Keratinocyte (primary cell): ENCODE measurements around the gene TSC22D3. TPM values are rescaled to one million over a fixed set of nuclear protein-coding genes. Genes with fewer than 3 reads are reported as not detected.

ENCODE experiments used
- DNase-seq: peaks from one replicate; pipeline ENCODE4 v3.0.0-alpha.2; 2011; ENCODE audit warnings: low read depth, missing footprints, low spot score
- FAIRE-seq: peaks from 2 replicates; lab custom pipeline; 2011; peaks lifted over from hg19 to GRCh38; lab: Jason Lieb, UNC
- H2AFZ ChIP-seq: 2 replicates; pipeline ENCODE4 v1.6.0; 2012; ENCODE audit warnings: low read length, control low read depth, inconsistent platforms; ENCODE audit not compliant: control insufficient read depth
- H3K27ac ChIP-seq: 2 replicates; pipeline ENCODE4 v1.5.1; 2011; ENCODE audit warnings: low read length; ENCODE audit not compliant: control insufficient read depth, insufficient read depth
- H3K27me3 ChIP-seq: 3 replicates; pipeline ENCODE4 v1.6.0; 2011; ENCODE audit warnings: low read length; ENCODE audit not compliant: control insufficient read depth, insufficient read depth; ENCODE audit errors: extremely low read depth
- H3K36me3 ChIP-seq, 2 experiments: 2 replicates in 1 of 2; 3 replicates in 1 of 2; pipeline ENCODE4 v1.5.1; 2011; ENCODE audit warnings: low read length in 2 of 2, mild to moderate bottlenecking in 1 of 2; ENCODE audit not compliant: control insufficient read depth in 2 of 2, insufficient read depth in 2 of 2; ENCODE audit errors: extremely low read depth in 1 of 2
- H3K4me1 ChIP-seq: 3 replicates; pipeline ENCODE4 v1.5.1; 2011; ENCODE audit warnings: low read length; ENCODE audit not compliant: control insufficient read depth, insufficient read depth; ENCODE audit errors: extremely low read depth
- H3K4me2 ChIP-seq: 3 replicates; pipeline ENCODE4 v1.6.0; 2011; ENCODE audit warnings: low read depth, low read length; ENCODE audit not compliant: control insufficient read depth, insufficient read depth; ENCODE audit errors: extremely low read depth
- H3K4me3 ChIP-seq, 3 experiments: fragments of 200-600 bp in 1 of 3; sonication (generic) in 1 of 3; 2 replicates in 2 of 3; 3 replicates in 1 of 3; pipeline ENCODE4 v1.5.1; 2011 to 2016; ENCODE audit warnings: low read length in 3 of 3, mild to moderate bottlenecking in 3 of 3, control low read depth in 2 of 3, inconsistent platforms in 1 of 3, low read depth in 1 of 3, mixed read lengths in 1 of 3, mixed run types in 1 of 3, moderate library complexity in 1 of 3; ENCODE audit not compliant: control insufficient read depth in 2 of 3, insufficient read depth in 2 of 3; ENCODE audit errors: extremely low read depth in 1 of 3
- H3K79me2 ChIP-seq: 2 replicates; pipeline ENCODE4 v1.6.0; 2012; ENCODE audit warnings: low read length; ENCODE audit not compliant: control insufficient read depth, insufficient read depth
- H3K9ac ChIP-seq: 3 replicates; pipeline ENCODE4 v1.6.0; 2011; ENCODE audit warnings: low read length; ENCODE audit not compliant: control insufficient read depth, insufficient read depth; ENCODE audit errors: extremely low read depth
- H3K9me1 ChIP-seq: 3 replicates; pipeline ENCODE4 v1.6.0; 2011; ENCODE audit warnings: low read length; ENCODE audit not compliant: control insufficient read depth, insufficient read depth; ENCODE audit errors: extremely low read depth
- H3K9me3 ChIP-seq: 2 replicates; pipeline ENCODE4 v1.5.1; 2012; ENCODE audit warnings: low read depth, low read length; ENCODE audit not compliant: control insufficient read depth
- H4K20me1 ChIP-seq: 3 replicates; pipeline ENCODE4 v1.6.0; 2011; ENCODE audit warnings: low read length; ENCODE audit not compliant: control insufficient read depth, insufficient read depth; ENCODE audit errors: extremely low read depth
- CTCF ChIP-seq, 3 experiments: IDR thresholded peaks in 1 of 3; conservative IDR thresholded peaks in 1 of 3; optimal IDR thresholded peaks in 1 of 3; 2 replicates in 2 of 3; 3 replicates in 1 of 3; pipeline versions ENCODE3 to v1.5.1; 2011; ENCODE audit warnings: low read length in 3 of 3, mild to moderate bottlenecking in 3 of 3, moderate library complexity in 2 of 3, control low read depth in 1 of 3, inconsistent platforms in 1 of 3; ENCODE audit not compliant: insufficient read depth in 2 of 3; ENCODE audit errors: extremely low read depth in 1 of 3
- EZH2 ChIP-seq: IDR thresholded peaks from one replicate; pipeline ENCODE4 v1.6.1; 2012; ENCODE audit warnings: inconsistent platforms, mild to moderate bottlenecking, low read length, moderate library complexity
- dilution Hi-C: fragments of 300-500 bp; cut with MboI; formaldehyde crosslinking; loops from one replicate; pipeline ENCODE4 v1.7.0; 2020; ENCODE audit warnings: low sequenced_read_pairs; ENCODE audit not compliant: extremely low pct_ligation_motif_present
- polyA plus RNA-seq, 5 experiments: library from polyadenylated mRNA; depleted of rRNA in 3 of 5; stranded (reverse) in 3 of 5; stranded (forward) in 1 of 5; unstranded in 1 of 5; fragments of >200 nt; gene quantifications; 1 replicate in 1 of 5; 2 replicates in 3 of 5; 3 replicates in 1 of 5; pipeline versions ENCODE4 v1.2.1 to v1.2.3, GENCODE V29; 2011 to 2012; ENCODE audit warnings: missing spikeins in 2 of 5, low read depth in 1 of 5, low replicate concordance in 1 of 5

TSC22D3 gene
- polyA plus RNA-seq, 1 donor (not counting 4 experiments of a cell fraction or from before 2014, with no cell fraction given) = 48.5 TPM

DNA sequence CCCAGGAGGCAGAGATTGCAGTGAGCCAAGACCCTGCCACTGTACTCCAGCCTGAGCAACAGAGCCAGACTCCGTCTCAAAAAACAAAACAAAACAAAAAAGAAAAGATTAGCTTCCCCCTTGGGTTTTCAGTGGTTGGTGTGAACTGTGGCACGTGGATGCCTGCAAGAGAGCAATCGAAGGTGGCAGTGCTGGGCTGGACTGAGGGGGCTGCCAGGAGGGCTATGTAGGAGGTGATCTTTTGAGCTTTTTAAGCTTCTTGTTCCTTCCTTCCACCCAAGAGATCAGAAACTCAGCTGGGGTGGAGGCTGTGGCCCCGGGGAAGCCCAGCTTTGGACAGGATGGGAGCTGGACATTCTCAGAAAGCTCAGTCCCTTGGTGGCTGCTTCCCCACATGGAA lies 97.7 kb downstream of the TSC22D3 start:
- dilution Hi-C loops = no loop called here
- H3K9ac ChIP-seq = peak overlapping the region; percentile 91
- no peak overlapping the region for H3K4me2 ChIP-seq

DNA sequence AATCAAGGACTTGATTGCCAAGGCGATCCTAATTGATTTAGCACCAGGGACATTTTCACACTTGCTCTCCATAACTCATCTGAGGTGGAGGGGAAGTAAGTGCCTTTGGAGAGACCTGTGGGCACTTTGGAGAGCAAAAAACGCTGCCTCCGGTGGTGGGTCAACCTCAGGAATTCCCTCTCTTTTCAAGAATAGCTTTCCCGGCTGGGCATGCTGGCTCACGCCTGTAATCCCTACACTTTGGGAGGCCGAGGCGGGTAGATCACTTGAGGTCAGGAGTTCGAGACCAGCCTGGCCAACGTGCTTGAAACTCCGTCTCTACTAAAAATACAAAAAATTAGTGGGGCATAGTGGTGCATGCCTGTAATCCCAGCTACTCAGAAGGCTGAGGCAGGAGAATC lies 98.1 kb downstream of the TSC22D3 start:
- no peak overlapping the region for H2AFZ ChIP-seq
- H3K27me3 ChIP-seq = no peaks in the 10 kb centered on the region
- H3K4me2 ChIP-seq = peak overlapping the region; percentile 45
- peaks cover 38% of the 10 kb centered on the region for H3K4me1 ChIP-seq
- H3K79me2 ChIP-seq = no peaks in the 10 kb centered on the region
- H3K36me3 ChIP-seq = no peaks in the 10 kb centered on the region
- peak overlapping the region; percentile 91 for H3K9ac ChIP-seq
- H4K20me1 ChIP-seq = no peaks in the 10 kb centered on the region
- no peaks in the 10 kb centered on the region for H3K9me1 ChIP-seq
- peak overlapping the region; percentile 88 for H3K27ac ChIP-seq
- FAIRE-seq (peak; percentile 53), DNase-seq (no peak)
- H3K4me3 ChIP-seq = peak overlapping the region in 1 of 3 experiments; percentile 22
- TF ChIP-seq CTCF (optimal IDR thresholded peaks at IDR 0.05 in 1 of 3, IDR thresholded peaks at IDR 0.05 in 1 of 3, conservative IDR thresholded peaks at IDR 0.05 in 1 of 3; ENCODE audit: extremely low read depth in 1 of 3, insufficient read depth in 2 of 3, low read length in 3 of 3) = no peak
- no peak for TF ChIP-seq EZH2
- H3K9me3 ChIP-seq = no peaks in the 10 kb centered on the region
- dilution Hi-C loops = no loop called here

More for the DNA sequence above, 97.7 kb downstream of the TSC22D3 start:
- no peaks in the 10 kb centered on the region for H3K9me1 ChIP-seq
- TF ChIP-seq CTCF (optimal IDR thresholded peaks at IDR 0.05 in 1 of 3, IDR thresholded peaks at IDR 0.05 in 1 of 3, conservative IDR thresholded peaks at IDR 0.05 in 1 of 3; ENCODE audit: extremely low read depth in 1 of 3, insufficient read depth in 2 of 3, low read length in 3 of 3) (no peak), EZH2 (no peak)
- peak overlapping the region; percentile 88 for H3K27ac ChIP-seq
- no peaks in the 10 kb centered on the region for H3K36me3 ChIP-seq
- H3K4me1 ChIP-seq = peaks cover 38% of the 10 kb centered on the region
- no peak overlapping the region for H3K4me3 ChIP-seq
- FAIRE-seq (no peak), DNase-seq (no peak)
- H3K79me2 ChIP-seq = no peaks in the 10 kb centered on the region
- H4K20me1 ChIP-seq = no peaks in the 10 kb centered on the region
- no peaks in the 10 kb centered on the region for H3K27me3 ChIP-seq
- no peaks in the 10 kb centered on the region for H3K9me3 ChIP-seq
- H2AFZ ChIP-seq = no peak overlapping the region
